Caco-2 (cell line): Measurements from ENCODE around the gene XPA. TPM values are rescaled to one million over a fixed set of nuclear protein-coding genes. Genes with fewer than 3 reads are reported as not detected.

Experiments used
- BruUV-seq: library from RNA; stranded (reverse); fragments of 400-500 nt; replicated peaks from 2 replicates; lab custom pipeline; 2021; lab: Mats Ljungman, UMichigan
- CTCF ChIA-PET: fragments of 300-600 bp; sonication (Branson Sonifier 250); formaldehyde crosslinking; loops from one replicate; lab custom pipeline; 2022; ENCODE audit warnings: antibody characterized with exemption; lab: Charles Lee
- POLR2A ChIA-PET: fragments of 300-600 bp; sonication (Branson Sonifier 250); formaldehyde crosslinking; loops from one replicate; lab custom pipeline; 2022; ENCODE audit warnings: antibody characterized with exemption; lab: Charles Lee
- DNase-seq, 2 experiments: peaks; one replicate each; pipeline versions ENCODE4 v3.0.0 to v3.0.0-alpha.2; 2020 to 2022
- H3K27me3 ChIP-seq: replicated peaks from 2 replicates; pipeline ENCODE4 v1.6.0; 2011; ENCODE audit warnings: low read length; ENCODE audit not compliant: control insufficient read depth, insufficient read depth
- H3K36me3 ChIP-seq: 2 replicates; pipeline ENCODE4 v1.5.1; 2011; ENCODE audit warnings: low read length; ENCODE audit not compliant: control insufficient read depth, insufficient read depth
- H3K4me1 ChIP-seq: fragments of 250-450 bp; sonication (Bioruptor Pico); 2 replicates; pipeline ENCODE4 v1.5.1; 2020; ENCODE audit warnings: mild to moderate bottlenecking
- H3K4me3 ChIP-seq: 2 replicates; pipeline ENCODE4 v1.5.1; 2011; ENCODE audit warnings: low read depth, mild to moderate bottlenecking, control low read depth, low read length
- H3K9me3 ChIP-seq: fragments of 250-450 bp; sonication (Bioruptor Pico); 2 replicates; pipeline ENCODE4 v1.5.1; 2020; ENCODE audit warnings: mild to moderate bottlenecking, moderate library complexity
- H3K27ac Mint-ChIP-seq: one replicate; pipeline ENCODE4 v1.8.0; 2022; ENCODE audit warnings: mixed read lengths; ENCODE audit not compliant: unreplicated experiment
- H3K27me3 Mint-ChIP-seq: one replicate; pipeline ENCODE4 v1.8.0; 2022; ENCODE audit warnings: mixed read lengths; ENCODE audit not compliant: insufficient read depth, unreplicated experiment
- H3K36me3 Mint-ChIP-seq: one replicate; pipeline ENCODE4 v1.8.0; 2022; ENCODE audit warnings: mild to moderate bottlenecking, mixed read lengths; ENCODE audit not compliant: insufficient read depth, unreplicated experiment
- H3K4me1 Mint-ChIP-seq: one replicate; pipeline ENCODE4 v1.8.0; 2022; ENCODE audit warnings: low read depth, mixed read lengths; ENCODE audit not compliant: unreplicated experiment
- H3K4me3 Mint-ChIP-seq: one replicate; pipeline ENCODE4 v1.8.0; 2022; ENCODE audit warnings: mild to moderate bottlenecking, moderate library complexity, mixed read lengths; ENCODE audit not compliant: unreplicated experiment
- H3K9me3 Mint-ChIP-seq: one replicate; pipeline ENCODE4 v1.8.0; 2022; ENCODE audit warnings: mixed read lengths; ENCODE audit not compliant: unreplicated experiment
- CTCF ChIP-seq, 2 experiments: fragments of 200-600 bp in 1 of 2; IDR thresholded peaks; 1 replicate in 1 of 2; 2 replicates in 1 of 2; pipeline versions ENCODE4 v1.5.1 to v1.8.0; 2011 to 2022; ENCODE audit warnings: antibody characterized with exemption in 1 of 2, control low read depth in 1 of 2, inconsistent platforms in 1 of 2, low read depth in 1 of 2, low read length in 1 of 2, mild to moderate bottlenecking in 1 of 2, moderate library complexity in 1 of 2; ENCODE audit not compliant: insufficient read depth in 1 of 2, severe bottlenecking in 1 of 2, unreplicated experiment in 1 of 2
- intact Hi-C: fragments of 100-400 bp; cut with micrococcal nuclease; formaldehyde crosslinking; loops from one replicate; pipeline ENCODE4 v1.10.0; 2022; ENCODE audit not compliant: unreplicated experiment
- total RNA-seq: library from RNA; stranded (reverse); gene quantifications from 2 replicates; pipeline ENCODE4 v1.2.3, GENCODE V29; 2022

XPA gene
- total RNA-seq, 1 experiment from 2014 or later, result 18.8 TPM

- H3K36me3 Mint-ChIP-seq, result peaks cover 35% of the 10 kb centered on the region
- H3K4me1 Mint-ChIP-seq, result peaks cover 9% of the 10 kb centered on the region
- POLR2A ChIA-PET, result no interaction called here
- BruUV-seq, result no TSS peak
- Histone ChIP-seq H3K4me3 (no peak overlapping the region), H3K4me1 (peaks cover 5% of the 10 kb centered on the region), H3K36me3 (no peaks in the 10 kb centered on the region), H3K9me3 (no peaks in the 10 kb centered on the region), H3K27me3 (no peaks in the 10 kb centered on the region)
- no peaks in the 10 kb centered on the region for H3K27me3 Mint-ChIP-seq
- H3K4me3 Mint-ChIP-seq, result no peak overlapping the region
- CTCF ChIA-PET, result no interaction called here
- no peaks in the 10 kb centered on the region for H3K9me3 Mint-ChIP-seq
- TF ChIP-seq CTCF (IDR thresholded peaks at IDR 0.05; ENCODE audit: insufficient read depth in 1 of 2, low read depth in 1 of 2, low read length in 1 of 2, severe bottlenecking in 1 of 2, unreplicated experiment in 1 of 2), result no peak
- DNase-seq, result no peak
- intact Hi-C loops, result no loop called here
- peak overlapping the region; percentile 5 for H3K27ac Mint-ChIP-seq
These were observed 60.2 kb downstream of the XPA start for GRCh38 chr9:97636903-97637302.

GRCh38 chr9:97635026-97635425 lies 62.1 kb downstream of the XPA start:
- DNase-seq, result no peak
- POLR2A ChIA-PET, result no interaction called here
- H3K36me3 ChIP-seq, result no peaks in the 10 kb centered on the region
- peaks cover 9% of the 10 kb centered on the region for H3K4me1 Mint-ChIP-seq
- peak overlapping the region; percentile 95 for H3K4me3 Mint-ChIP-seq
- no peaks in the 10 kb centered on the region for H3K27me3 ChIP-seq
- BruUV-seq, result no TSS peak
- H3K36me3 Mint-ChIP-seq, result peaks cover 25% of the 10 kb centered on the region
- TF ChIP-seq CTCF (IDR thresholded peaks at IDR 0.05; ENCODE audit: insufficient read depth in 1 of 2, low read depth in 1 of 2, low read length in 1 of 2, severe bottlenecking in 1 of 2, unreplicated experiment in 1 of 2), result no peak
- H3K27me3 Mint-ChIP-seq, result no peaks in the 10 kb centered on the region
- H3K4me1 ChIP-seq, result peaks cover 5% of the 10 kb centered on the region
- H3K27ac Mint-ChIP-seq, result no peak overlapping the region
- H3K4me3 ChIP-seq, result peak overlapping the region; percentile 99
- H3K9me3 Mint-ChIP-seq, result no peaks in the 10 kb centered on the region
- CTCF ChIA-PET, result interaction anchor here (1.2 kb wide), 1 partner anchor 37 kb away, joined by 3 read pairs; no protein-coding TSS in a partner anchor
- intact Hi-C loops, result no loop called here
- H3K9me3 ChIP-seq, result no peaks in the 10 kb centered on the region

- H3K4me1 Mint-ChIP-seq, result peaks cover 11% of the 10 kb centered on the region
- no TSS peak for BruUV-seq
- intact Hi-C loops, result loop anchor here (2.0 to 5.0 kb wide), 2 partner anchors 63 to 353 kb away; partner anchors contain the start of gene XPA
- no peaks in the 10 kb centered on the region for H3K27me3 ChIP-seq
- H3K4me3 ChIP-seq, result peak overlapping the region; percentile 99
- ChIA-PET POLR2A (interaction anchor here (0.6 to 1.9 kb wide), 10 partner anchors 12 to 777 kb away, joined by 3 to 15 read pairs (median 8); partner anchors contain the start of genes ANP32B, TBC1D2, TMOD1 and XPA), CTCF (interaction anchor here (0.6 to 2.5 kb wide), 7 partner anchors 18 to 1289 kb away, joined by 3 to 12 read pairs (median 4); partner anchors contain the start of gene NANS)
- H3K36me3 Mint-ChIP-seq, result peaks cover 29% of the 10 kb centered on the region
- no peaks in the 10 kb centered on the region for H3K36me3 ChIP-seq
- peak overlapping the region; percentile 95 for H3K4me3 Mint-ChIP-seq
- no peaks in the 10 kb centered on the region for H3K9me3 Mint-ChIP-seq
- no peak for TF ChIP-seq CTCF (IDR thresholded peaks at IDR 0.05; ENCODE audit: insufficient read depth in 1 of 2, low read depth in 1 of 2, low read length in 1 of 2, severe bottlenecking in 1 of 2, unreplicated experiment in 1 of 2)
- no peak for DNase-seq
- H3K9me3 ChIP-seq, result no peaks in the 10 kb centered on the region
- H3K4me1 ChIP-seq, result peaks cover 5% of the 10 kb centered on the region
- H3K27me3 Mint-ChIP-seq, result no peaks in the 10 kb centered on the region
- peak overlapping the region; percentile 100 for H3K27ac Mint-ChIP-seq
These were observed 63.2 kb downstream of the XPA start for GRCh38 chr9:97633859-97634490.
